HG03064 (cell line): ENCODE results near the gene TECPR1.

Experiments
- ATAC-seq: cut with Tn5 transposase; IDR thresholded peaks from one replicate; pipeline ENCODE4 v1.9.1; 2021; ENCODE audit warnings: low read depth; ENCODE audit not compliant: unreplicated experiment

Gene TECPR1

DNA sequence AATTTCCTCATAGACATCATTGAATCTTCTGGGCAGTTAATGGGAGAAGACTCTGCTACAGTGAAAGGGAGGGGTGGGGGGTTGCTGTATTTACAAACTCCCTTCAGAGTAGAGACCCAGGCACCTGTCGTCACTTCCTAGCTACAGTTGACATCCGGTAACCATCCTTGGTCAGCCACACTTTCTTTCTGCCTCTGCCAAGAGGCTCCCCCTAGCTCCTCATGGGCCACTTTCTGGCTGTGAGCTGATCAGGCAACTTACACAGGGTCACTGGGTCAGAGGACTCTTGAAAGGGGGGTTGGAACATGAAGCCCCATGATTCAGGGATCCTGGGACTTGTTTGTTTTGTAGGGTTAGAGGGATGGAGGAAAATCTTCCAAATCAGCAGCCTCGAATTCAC lies 1.2 kb downstream of the TECPR1 start:
- ATAC-seq: no peak

DNA sequence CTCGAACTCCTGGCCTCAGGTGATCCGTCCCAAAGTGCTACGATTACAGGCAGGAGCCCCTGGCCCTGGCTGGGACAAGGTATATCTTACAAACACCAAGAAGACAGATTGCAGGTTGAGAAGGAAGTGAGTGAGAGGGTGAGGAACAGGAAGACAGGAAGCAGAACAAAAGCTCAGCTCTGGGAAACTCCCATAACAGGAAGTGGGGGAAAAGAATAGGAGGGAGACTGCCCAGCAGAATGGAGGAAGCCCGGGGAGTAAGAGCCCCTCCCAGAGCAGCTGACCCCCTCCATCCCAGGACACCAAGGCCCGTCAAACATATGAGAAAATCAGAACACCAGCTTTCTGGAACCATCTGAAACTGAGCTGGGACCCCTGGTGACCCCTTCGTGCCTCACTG lies 2.9 kb downstream of the TECPR1 start:
- no peak for ATAC-seq

DNA sequence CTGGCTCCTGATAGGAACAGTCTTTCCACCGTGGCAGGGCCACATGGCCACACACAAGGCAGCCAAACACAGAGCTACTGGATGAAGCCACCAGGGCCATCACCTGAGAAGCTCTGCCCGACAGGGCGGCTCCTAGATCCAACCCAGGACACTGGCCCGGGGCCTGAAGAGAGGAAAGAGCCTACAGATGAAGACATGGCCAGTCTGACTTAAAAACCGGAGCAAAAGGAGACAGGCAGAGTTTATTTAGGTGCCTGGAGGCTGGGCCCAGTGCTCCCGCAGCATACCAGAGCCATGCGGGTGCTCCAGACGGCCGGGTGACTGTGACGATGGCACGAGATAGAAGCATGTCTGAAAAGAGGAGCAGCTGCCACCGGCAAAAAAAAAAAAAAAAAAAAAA lies 3.9 kb downstream of the TECPR1 start:
- ATAC-seq: no peak

DNA sequence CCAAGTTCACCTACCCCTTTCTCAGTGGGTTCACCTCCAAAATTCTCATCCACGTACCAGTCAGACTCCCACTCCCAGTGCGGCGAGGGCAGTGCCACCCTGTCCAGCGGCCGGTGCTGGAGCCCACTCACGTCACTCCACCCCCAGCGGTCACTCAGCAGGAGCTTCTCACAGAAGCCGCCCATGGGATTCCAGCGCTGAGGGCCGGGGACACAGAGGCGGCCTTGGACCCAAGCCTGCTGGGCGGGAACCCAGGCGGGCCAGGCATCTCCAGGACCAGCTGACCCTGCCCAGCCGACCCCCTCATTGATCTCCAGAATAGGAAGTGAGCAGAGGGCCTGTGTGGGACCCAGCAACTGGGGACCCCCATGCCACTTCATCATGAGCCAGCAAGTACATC lies 7.2 kb downstream of the TECPR1 start:
- no peak for ATAC-seq

DNA sequence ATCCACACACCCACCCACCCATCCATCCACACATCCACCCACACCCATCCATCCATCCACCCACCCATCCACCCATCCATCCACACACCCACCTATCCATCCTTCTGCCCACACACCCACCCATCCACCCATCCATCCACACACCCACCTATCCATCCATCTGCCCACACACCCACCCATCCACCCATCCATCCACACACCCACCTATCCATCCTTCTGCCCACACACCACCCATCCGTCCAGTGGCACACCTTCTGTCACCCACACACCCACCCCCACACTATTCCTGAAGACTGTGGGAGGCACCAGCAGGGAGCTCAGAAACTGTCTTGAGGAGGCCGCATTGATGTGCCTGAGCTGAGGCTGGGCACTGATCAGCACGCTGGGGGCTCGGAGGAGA lies 9.1 kb downstream of the TECPR1 start:
- ATAC-seq: no peak

DNA sequence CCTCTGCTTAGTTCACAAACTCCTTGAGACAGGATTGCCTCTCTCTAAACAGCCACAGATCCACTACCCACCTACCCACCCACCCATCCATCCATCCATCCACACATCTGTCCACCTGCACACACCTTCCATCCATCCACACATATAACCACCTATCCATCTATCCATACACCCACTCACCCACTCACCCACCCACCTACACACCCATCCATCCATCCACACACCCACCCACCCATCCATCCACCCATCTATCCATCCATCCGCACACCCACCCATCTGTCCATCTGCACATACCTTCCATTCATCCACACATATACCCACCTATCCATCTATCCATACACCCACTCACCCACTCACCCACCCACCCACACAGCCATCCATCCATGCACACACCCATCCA lies 9.7 kb downstream of the TECPR1 start:
- ATAC-seq: no peak

DNA sequence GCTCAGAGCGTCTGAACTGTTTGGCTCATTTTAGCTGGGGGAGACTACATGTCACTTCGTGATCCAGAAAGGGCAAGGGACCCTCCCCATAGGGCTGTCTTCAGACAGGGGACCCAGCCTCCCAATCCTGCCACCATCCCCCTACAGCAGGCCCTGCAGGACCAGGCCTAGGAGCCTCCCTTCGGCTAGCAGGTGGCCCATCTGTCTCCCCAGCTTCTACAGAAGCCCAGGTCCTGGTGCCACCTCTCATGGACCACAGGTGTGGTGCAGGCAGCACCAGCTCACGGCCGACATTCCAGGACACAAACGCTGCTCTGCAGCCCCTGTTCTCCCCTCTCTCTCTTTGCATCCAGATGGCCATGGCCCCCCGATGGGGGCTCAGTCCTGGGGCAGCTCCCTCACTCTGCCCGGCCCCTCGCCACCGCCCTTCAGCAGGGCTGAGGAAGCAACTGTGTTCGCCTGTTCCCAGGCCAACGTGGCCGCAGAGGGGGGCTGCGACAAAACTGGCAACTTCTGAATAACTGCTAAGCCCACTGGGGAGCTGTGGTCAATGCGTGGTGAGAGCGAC lies 10.3 kb downstream of the TECPR1 start:
- ATAC-seq: no peak

DNA sequence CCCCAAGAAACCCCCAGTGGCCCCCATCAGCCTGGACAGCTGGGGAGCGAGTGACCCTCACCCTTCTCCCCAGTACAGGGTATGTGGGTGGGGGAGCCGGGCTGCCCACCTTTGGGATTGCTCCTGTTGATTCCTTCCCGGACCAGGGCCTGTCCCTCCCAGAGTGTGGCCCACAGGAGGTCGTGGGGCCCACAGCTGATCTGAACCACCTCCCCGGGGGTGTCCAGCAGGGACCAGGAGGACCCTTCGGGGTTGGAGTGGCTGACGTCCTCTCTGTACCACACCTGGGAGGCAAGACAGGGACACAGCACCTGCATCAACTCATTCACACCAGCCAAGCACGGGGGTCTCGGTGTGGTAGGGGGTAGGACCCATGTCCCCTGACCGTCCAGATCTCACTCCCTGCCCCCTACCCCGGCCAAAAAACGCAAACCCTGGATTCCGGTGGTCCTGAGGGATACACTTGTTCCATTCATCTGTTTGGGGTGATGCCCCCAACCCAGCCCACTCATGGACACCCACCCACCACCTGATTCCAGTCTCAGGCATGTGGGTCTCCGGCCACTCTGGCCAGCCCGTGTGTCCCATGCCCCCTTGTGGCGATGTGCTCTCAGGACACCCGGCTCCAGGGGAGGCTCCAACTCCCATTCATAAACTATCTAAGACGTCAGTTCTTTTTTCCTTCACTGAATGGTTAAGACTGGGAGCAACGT lies 10.9 kb downstream of the TECPR1 start:
- no peak for ATAC-seq

DNA sequence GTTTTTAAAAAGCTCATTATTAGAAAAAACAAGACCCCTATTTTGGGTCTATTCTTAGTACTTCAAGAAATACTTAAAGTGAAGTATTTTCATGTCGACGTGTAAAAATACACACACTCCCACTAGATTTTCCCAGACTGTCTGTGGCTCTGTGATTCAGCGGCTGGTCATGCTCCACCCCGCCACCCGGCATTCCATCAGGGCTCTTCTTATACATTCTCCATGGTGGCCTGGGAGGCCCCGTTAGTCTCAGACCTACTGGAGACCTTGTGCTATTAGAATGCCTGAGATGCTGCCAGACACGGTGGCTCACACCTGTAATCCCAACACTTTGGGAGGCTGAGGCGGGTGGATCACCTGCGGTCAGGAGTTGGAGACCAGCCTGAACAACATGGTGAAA lies 13.1 kb downstream of the TECPR1 start:
- ATAC-seq: no peak

DNA sequence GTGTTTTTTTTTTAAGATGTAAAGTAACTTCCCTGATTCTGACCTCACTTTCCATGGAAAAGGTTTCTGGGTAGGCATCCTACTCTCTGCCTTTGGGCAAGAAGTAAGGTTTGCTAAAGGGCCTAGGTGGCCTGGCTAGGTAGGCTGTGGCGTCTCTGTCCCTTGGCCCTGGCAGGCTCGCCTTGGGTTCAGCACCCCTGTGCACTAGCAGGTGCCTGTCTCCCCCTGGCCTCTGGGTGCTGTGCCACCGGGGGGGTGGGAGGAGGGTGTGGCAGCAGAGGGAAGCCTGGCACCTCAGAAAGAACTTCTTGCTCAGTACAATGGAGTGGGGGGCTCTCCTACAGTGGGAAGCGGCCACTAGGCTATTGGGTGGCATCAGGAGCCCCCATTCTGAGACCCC lies 14.0 kb downstream of the TECPR1 start:
- no peak for ATAC-seq

DNA sequence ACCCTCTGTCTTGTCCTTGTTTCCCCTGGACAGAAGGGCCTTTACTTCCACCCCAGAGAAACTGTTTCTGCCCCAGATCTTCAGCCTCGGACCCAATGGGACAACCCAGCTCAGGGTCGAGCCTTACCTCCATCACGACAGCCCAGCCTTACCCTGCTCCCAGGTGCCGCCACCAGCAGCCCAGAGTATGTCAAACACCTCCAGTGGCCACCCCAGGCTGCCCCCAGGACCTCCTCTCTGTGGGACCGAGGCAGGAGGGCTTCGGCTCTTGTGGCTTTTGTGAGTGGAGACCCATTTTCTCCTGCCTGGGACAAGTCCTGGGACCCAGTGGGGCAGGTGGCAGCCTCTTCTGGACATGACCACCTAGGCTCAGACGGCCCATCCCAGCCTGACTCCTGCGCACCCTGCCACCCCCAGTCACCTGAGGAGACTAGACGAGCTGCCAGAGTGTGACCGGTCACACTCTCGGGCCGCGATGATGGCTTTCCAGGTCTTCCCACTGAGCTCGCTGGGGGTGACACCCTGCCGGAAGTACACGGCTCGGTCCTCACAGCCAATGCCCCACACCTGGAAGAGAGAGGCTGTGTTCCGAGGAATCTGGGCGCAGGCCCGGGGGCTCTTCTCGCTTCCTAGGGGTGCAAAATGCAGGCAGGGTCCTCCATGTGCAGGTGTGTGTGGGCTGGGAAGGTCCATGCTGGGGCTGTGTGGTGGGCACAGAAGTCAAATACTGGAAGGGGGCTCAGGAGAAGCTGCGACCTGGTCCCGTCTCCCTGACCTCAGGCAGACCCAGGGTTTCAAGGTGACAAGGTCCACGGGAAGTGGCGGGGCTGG lies 15.5 kb downstream of the TECPR1 start:
- ATAC-seq: no peak

DNA sequence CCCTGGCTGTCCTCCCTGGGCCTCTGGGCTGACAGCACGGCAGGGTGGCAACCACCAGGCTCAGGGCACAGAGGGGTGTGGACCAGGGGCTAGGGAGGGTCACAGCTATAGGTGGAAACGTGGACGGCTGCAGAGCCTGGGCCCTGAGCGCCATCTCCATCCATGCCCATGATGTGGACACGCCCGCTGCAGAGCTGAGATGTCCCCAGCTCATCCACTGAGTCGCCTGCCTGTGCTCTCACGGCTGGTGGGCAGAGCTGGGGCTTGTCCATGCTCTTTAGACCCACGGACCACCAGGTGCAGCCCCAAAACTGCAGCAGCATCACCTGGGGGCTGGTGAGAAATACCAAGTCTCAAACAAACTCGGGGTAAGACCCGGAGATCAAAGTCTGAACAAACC lies 16.1 kb downstream of the TECPR1 start:
- ATAC-seq: no peak

DNA sequence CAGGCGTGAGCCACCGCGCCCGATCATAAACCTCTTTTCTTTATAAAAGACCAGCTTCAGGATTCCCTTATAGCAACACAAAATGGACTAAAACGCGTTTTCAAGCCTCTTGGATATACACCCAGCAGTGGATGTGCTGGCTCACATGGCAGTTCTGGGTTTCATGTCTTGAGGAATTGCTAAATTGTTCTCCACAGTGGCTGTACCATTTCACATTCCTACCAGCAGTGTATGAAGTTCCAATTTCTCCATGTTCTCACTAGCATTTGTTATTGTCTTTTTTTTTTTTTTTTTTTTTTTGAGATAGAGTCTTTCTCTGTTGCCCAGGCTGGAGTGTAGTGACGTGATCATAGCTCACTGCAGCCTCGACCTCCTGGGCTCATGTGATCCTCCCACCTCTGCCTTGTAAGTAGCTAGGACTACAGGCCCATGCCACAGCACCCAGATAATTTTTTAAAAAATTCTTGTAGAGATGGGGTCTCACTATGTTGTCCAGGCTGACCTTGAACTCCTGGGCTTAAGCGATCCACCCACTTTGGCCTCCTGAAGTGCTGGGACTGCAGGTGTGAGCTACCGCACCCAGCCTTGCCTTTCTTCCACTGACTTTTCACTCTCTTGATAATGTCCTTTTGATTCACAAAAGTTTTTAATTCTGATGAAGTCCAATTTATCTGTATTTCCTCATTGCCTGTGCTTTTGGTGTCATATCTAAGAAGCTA lies 17.4 kb downstream of the TECPR1 start:
- ATAC-seq: no peak

DNA sequence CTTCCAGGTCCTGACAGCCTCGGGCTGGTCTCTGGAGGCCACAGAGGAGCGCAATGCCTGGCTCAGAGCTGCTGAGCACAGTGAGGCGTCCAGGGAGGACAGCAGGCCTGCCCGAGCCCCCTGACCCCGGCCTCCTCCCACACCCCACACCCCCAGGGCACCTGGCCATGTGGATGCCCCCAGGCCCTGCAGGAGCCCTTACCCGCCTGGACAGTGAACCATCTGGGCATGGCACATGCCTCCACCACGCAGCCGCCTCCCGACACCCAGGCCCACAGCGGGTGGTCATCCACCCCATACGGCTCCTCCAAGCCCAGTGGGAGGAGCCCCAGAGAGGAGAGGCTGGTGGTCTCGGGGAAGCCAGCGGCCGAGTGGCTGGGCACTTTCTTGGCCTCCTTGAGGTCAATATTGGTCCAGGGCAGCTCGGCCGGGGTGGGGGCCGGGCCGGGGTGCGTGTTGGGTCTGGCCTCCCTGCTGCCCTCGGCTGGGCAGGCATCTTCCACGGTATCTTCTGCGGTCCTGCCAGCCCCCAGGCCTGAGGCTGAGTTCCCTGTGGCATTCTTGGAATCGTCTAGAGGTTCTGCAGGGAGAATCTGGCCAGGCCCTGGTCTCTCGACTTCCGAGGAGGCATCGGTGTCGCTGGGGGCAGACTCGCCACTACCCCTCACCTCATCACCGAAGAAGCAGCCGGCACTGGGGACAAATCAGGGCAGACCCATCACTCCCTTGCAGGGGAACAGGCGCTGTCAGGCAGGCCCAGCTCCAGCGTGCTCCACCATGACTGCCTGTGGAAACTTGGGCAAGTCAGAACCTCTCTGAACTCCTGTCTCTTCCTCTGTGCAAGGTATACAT lies 18.6 kb downstream of the TECPR1 start:
- ATAC-seq: no peak

DNA sequence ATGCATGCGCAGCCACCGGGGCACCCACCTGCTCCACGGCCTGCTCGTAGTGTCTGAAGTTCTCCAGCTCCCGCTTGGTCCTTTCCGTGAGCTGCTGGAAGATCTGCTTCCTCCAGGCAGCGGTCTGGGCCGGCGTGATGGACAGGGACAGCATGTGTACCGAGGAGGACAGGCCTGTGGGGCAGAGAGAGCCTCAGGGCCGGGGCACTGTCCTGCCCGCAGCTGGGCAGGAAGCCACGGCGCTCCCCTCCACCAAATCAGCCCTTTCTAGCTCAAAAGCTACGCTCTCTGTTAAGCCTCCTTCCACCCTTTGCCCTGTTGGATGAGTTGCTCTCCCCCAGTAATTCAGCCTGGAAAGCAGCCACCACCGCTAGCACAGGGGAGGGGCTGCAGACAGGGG lies 19.2 kb downstream of the TECPR1 start:
- no peak for ATAC-seq

DNA sequence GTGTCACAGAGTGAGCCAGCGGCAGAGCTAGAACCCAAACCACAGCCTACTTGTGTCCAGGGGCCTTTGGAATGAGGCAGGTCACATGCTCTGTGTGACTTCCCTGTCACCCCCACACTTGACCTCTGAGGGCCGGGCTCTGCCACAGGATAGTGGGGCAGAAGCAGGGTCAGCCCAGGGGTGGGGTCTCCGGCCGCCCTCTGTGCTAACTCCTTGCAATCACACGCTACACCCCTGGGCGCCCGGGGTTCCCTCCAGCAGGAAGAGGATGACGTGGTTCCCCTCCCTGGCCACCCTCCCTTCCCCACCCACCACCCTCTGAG lies 19.8 kb downstream of the TECPR1 start:
- no peak for ATAC-seq

DNA sequence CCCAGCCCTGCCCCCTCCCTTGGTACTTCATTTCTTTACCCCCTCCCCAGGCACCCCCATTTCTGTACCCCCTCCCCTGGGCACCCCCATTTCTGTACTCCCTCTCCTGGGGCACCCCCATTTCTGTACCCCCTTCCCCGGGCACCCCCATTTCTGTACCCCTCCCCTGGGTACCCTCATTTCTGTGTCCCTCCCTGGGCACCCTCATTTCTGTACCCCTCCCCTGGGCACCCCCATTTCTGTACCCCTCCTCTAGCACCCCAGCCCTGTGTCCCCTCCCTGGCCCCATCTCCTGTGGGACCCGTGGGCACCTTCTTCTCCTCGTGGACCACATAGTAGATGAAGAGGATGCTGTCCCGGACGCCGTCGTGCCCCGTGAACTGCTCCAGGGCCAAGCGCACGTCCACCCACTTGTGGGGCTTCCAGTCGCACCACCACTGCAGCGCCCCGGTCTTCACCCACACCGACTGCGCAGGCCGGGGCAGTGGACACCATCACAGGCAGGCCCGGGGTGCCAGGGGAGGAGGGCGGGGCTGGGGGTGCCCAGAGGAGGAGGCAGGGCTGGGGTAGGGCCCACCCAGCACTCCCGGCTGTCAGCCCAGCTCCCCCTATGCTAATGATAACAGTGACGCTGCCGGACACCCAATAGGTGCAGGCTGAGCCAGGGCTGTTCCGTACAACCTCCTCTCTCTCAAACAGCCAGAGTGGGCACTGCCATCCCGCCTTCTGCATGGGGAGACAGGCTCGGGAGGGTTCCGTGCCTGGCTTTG lies 20.4 kb downstream of the TECPR1 start:
- no peak for ATAC-seq

DNA sequence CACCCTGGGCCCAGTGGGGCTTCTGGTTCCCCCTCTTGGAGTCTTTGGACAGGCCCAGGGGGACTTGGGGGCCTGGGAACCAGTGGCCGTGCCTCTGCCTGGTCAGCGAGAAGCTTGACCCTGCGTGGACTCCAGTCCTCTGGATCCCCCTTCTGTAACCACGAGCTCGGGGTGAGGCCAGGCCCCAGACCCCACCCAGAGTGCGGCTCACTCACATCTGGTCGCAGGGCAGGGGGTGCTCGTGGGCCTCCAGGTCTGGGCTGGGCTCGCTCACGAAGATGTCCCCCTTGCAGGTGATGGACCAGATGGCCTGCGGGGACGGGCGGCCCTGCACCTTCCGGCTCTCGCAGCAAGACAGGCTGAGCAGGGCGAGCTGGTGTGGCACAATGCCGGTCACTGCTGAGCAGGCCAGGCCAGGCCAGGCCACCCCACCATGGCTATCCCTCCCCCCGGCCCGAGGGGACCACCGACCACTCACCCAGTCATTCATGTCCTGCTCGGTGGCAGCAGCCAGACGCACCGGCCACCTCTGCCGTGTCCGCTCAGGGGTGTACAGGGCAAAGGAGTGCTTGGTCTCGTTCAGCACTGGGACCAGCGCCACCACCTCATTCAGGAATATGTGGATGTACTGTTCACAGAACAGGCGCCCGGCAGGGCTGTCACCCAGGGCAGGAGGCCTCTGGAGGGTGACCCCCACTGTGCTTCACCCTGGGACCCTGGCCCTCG lies 21.1 kb downstream of the TECPR1 start:
- ATAC-seq: no peak
